MCF 10A (cell line): ENCODE measurements around the gene STXBP1. TPM values are rescaled to one million over a fixed set of nuclear protein-coding genes. Genes with fewer than 3 reads are reported as not detected.

Experiments
- BruUV-seq: library from RNA; stranded (reverse); fragments of 400-500 nt; replicated peaks from 2 replicates; lab custom pipeline; 2021; lab: Mats Ljungman, UMichigan
- CTCF ChIA-PET: fragments of 300-600 bp; sonication (Branson Sonifier 250); formaldehyde crosslinking; extraction: SDS; loops from one replicate; lab custom pipeline; 2021; ENCODE audit warnings: antibody characterized with exemption, inconsistent platforms; lab: Yijun Ruan, JAX
- POLR2A ChIA-PET: fragments of 300-600, 350-650 bp; sonication (Branson Sonifier 250); formaldehyde crosslinking; extraction: SDS; loops from one replicate; lab custom pipeline; 2020; ENCODE audit warnings: antibody characterized with exemption, inconsistent platforms; lab: Yijun Ruan, JAX
- DNase-seq: peaks from one replicate; pipeline ENCODE4 v3.0.0-alpha.2; 2018; ENCODE audit not compliant: unreplicated experiment
- H3K27ac Mint-ChIP-seq: one replicate; pipeline ENCODE4 v1.8.0; 2022; ENCODE audit warnings: mild to moderate bottlenecking, low read depth, mixed read lengths; ENCODE audit not compliant: unreplicated experiment
- H3K27me3 Mint-ChIP-seq: one replicate; pipeline ENCODE4 v1.8.0; 2022; ENCODE audit warnings: mixed read lengths; ENCODE audit not compliant: insufficient read depth, unreplicated experiment
- H3K36me3 Mint-ChIP-seq: one replicate; pipeline ENCODE4 v1.8.0; 2022; ENCODE audit warnings: mild to moderate bottlenecking, moderate library complexity, mixed read lengths; ENCODE audit not compliant: insufficient read depth, unreplicated experiment
- H3K4me1 Mint-ChIP-seq: one replicate; pipeline ENCODE4 v1.8.0; 2022; ENCODE audit warnings: mixed read lengths; ENCODE audit not compliant: insufficient read depth, unreplicated experiment
- H3K4me3 Mint-ChIP-seq: one replicate; pipeline ENCODE4 v1.8.0; 2022; ENCODE audit warnings: mild to moderate bottlenecking, moderate library complexity, mixed read lengths; ENCODE audit not compliant: unreplicated experiment
- H3K9me3 Mint-ChIP-seq: one replicate; pipeline ENCODE4 v1.8.0; 2022; ENCODE audit warnings: mixed read lengths; ENCODE audit not compliant: unreplicated experiment
- CTCF ChIP-seq: fragments of 200-600 bp; IDR thresholded peaks from one replicate; pipeline ENCODE4 v1.8.0; 2022; ENCODE audit warnings: antibody characterized with exemption, mild to moderate bottlenecking; ENCODE audit not compliant: unreplicated experiment
- intact Hi-C: fragments of 100-400 bp; cut with micrococcal nuclease; formaldehyde crosslinking; loops from 2 replicates; pipeline ENCODE4 v1.14.1; 2022
- total RNA-seq: library from RNA; stranded (reverse); gene quantifications from 2 replicates; pipeline ENCODE4 v1.2.3, GENCODE V29; 2022

The STXBP1 gene
- total RNA-seq, 1 experiment from 2014 or later, result 20.0 TPM

DNA sequence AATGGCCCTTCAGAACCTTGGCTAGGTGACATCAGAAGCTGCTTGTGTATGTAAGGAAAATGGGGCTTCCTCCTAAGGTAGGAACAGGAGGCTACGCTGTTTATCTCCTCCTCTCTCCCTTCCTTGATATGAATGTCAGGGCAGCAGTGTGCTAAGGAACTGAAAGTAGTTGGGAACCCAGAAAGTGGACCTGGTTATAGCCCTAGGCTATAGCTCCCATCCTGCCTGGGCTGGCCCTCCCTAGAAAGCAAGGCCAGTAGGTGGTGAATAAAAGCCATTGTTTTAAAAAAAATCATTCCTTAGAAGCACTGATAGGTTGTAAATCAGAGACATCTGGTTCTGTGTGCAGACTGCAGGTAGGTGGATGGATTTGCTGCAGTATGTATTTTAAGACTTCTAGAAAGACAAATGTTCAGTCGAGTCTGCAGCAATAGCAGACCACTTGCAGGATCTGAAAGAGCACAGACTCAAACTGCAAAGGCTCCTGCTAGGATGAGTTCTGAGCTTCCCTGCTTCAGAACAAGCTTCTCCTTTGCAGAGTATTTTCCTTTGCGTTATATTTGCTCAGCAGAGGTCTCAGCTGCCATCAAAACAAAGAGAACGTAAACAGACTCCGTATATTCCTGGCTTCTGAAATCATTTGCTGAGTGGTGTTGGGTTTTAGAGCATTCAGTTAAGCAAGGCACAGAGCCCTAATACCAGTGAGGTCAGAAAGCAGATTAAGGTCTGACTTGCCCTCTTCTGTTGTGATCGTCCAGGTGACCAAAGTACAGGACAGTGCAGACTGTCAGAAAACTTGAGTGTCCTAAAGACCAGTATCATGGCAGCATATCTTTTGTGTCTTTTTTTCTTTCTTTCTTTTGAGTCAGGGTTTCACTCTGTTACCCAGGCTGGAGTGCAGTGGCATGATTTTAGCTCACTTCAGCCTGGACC is 74.7 kb downstream of the STXBP1 start:
- intact Hi-C loops, result no loop called here
- POLR2A ChIA-PET, result no interaction called here
- no peak overlapping the region for H3K27ac Mint-ChIP-seq
- CTCF ChIA-PET, result interaction anchor here (0.5 kb wide), 1 partner anchor 96 kb away, joined by 3 read pairs; no protein-coding TSS in a partner anchor
- no peak for TF ChIP-seq CTCF
- H3K27me3 Mint-ChIP-seq, result no peaks in the 10 kb centered on the region
- no peak for DNase-seq
- no peaks in the 10 kb centered on the region for H3K9me3 Mint-ChIP-seq
- H3K4me1 Mint-ChIP-seq, result peaks cover 5% of the 10 kb centered on the region
- H3K36me3 Mint-ChIP-seq, result peaks cover 6% of the 10 kb centered on the region
- H3K4me3 Mint-ChIP-seq, result no peak overlapping the region
- BruUV-seq, result no TSS peak

DNA sequence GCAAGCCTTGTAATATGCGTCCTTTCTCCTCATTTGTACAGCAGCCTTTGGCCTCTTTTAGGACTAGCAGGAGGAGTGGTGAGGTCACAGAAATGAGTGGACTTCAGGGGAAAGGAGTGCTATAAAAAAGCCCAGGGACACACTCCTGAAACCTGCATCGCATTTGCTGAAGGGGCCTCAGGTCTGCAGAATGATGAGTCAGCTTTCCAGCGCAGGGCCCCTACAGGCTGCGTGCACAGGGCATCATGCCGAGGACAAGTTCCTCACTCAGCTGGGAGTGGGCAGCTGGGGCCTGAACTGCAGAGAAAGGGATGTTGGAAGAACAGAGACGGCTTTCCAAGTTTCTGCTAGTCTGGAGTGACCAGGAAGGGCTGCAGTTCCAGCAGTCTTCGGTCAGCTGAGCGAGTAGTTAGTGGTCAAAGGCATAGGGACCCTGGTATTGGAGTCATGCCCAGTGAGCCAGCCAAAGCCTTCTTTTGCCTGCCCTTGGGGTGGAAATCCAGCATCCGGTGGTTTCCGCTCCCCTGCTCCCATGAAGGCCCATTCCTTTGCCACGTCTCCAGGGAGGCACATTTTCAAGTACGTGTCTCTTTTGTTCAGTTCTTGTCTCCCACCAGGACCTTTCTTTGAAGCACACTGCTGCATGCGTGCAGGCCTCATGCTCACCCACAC is 77.4 kb downstream of the STXBP1 start:
- no peaks in the 10 kb centered on the region for H3K27me3 Mint-ChIP-seq
- H3K4me1 Mint-ChIP-seq, result peaks cover 4% of the 10 kb centered on the region
- TF ChIP-seq CTCF, result no peak
- ChIA-PET CTCF (interaction anchor here (0.7 kb wide), 1 partner anchor 232 kb away, joined by 3 read pairs; no protein-coding TSS in a partner anchor), POLR2A (interaction anchor here (0.6 kb wide), 1 partner anchor 51 kb away, joined by 3 read pairs; no protein-coding TSS in a partner anchor)
- intact Hi-C loops, result no loop called here
- peaks cover 6% of the 10 kb centered on the region for H3K36me3 Mint-ChIP-seq
- no peak overlapping the region for H3K27ac Mint-ChIP-seq
- no peak overlapping the region for H3K4me3 Mint-ChIP-seq
- BruUV-seq, result no TSS peak
- no peaks in the 10 kb centered on the region for H3K9me3 Mint-ChIP-seq
- DNase-seq, result no peak

GRCh38 chr9:127690735-127691134 is 78.7 kb downstream of the STXBP1 start:
- BruUV-seq, result no TSS peak
- ChIA-PET CTCF (no interaction called here), POLR2A (interaction anchor here (1.1 kb wide), 1 partner anchor 9 kb away, joined by 3 read pairs; no protein-coding TSS in a partner anchor)
- intact Hi-C loops, result no loop called here
- Mint-ChIP-seq H3K4me3 (no peak overlapping the region), H3K27me3 (no peaks in the 10 kb centered on the region), H3K36me3 (peaks cover 6% of the 10 kb centered on the region), H3K9me3 (no peaks in the 10 kb centered on the region), H3K4me1 (no peaks in the 10 kb centered on the region), H3K27ac (no peak overlapping the region)
- no peak for DNase-seq
- TF ChIP-seq CTCF, result no peak

GRCh38 chr9:127692071-127692470 is 80.0 kb downstream of the STXBP1 start:
- CTCF ChIA-PET, result interaction anchor here (0.8 kb wide), 1 partner anchor 42 kb away, joined by 4 read pairs; no protein-coding TSS in a partner anchor
- intact Hi-C loops, result no loop called here
- no TSS peak for BruUV-seq
- no peak overlapping the region for H3K27ac Mint-ChIP-seq
- TF ChIP-seq CTCF, result no peak
- no peaks in the 10 kb centered on the region for H3K4me1 Mint-ChIP-seq
- POLR2A ChIA-PET, result interaction anchor here (0.6 to 1.2 kb wide), 4 partner anchors 11 to 55 kb away, joined by 3 read pairs; no protein-coding TSS in a partner anchor
- no peak overlapping the region for H3K4me3 Mint-ChIP-seq
- DNase-seq, result no peak
- H3K9me3 Mint-ChIP-seq, result no peaks in the 10 kb centered on the region
- H3K36me3 Mint-ChIP-seq, result no peaks in the 10 kb centered on the region
- H3K27me3 Mint-ChIP-seq, result no peaks in the 10 kb centered on the region
